Measurements from ENCODE around the gene ARX. TPM values are rescaled to one million over a fixed set of nuclear protein-coding genes. Genes with fewer than 3 reads are reported as not detected.

Gene ARX
- total RNA-seq: 0.06 TPM

GRCh38 chrX:25015486-25016360 is at the start of gene ARX:
Gene ARX, minus strand, starts transcription at chrX:25015965. Its CDS starts 228 bp downstream, at chrX:25015737.

Small RNA genes lying within 50 kb of the gene (small RNA-seq; reads per million reads assigned to genes)
- gene RN7SL91P (ENCODE audit: low replicate concordance): not detected

Measured in metanephros (tissue), 2 donors.